GM21526 (cell line): Measurements from ENCODE around the gene RUNX1.

Experiments used
- ATAC-seq: cut with Tn5 transposase; IDR thresholded peaks from one replicate; pipeline ENCODE4 v1.9.1; 2021; ENCODE audit warnings: moderate library complexity; ENCODE audit not compliant: unreplicated experiment, low FRiP score

Gene RUNX1

GRCh38 chr21:34909492-34910292 is 139.4 kb downstream of the RUNX1 start:
- no peak for ATAC-seq

DNA sequence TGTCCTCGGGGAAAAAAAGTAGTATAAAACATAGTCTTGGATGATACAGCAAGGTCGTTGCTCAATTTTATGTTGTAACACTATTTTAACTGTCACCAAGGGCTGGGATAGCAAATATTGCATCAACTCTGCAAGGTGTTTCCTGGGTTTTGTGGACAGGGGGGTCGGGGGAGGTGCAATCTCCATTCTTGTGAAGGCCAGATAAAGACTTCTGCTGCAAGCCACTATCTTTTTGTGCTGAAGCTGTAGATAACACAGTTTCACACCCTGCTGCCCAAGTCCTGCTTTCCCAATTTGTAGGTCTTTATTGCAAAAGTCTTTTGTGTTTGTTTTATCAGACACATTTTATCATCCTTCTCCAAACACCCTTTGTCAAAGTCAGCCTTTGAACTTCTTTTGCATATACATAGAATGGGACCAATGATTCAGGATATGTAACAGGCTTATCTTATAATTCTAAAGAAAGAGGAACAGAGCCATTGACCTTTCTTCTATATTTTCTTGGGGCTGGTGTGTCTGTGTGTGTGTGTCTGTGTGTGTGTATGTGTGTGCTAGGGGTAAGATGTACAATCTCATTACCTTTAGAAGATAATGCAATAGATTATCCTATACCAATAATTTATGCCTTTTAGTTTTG is 140.6 kb downstream of the RUNX1 start:
- no peak for ATAC-seq

DNA sequence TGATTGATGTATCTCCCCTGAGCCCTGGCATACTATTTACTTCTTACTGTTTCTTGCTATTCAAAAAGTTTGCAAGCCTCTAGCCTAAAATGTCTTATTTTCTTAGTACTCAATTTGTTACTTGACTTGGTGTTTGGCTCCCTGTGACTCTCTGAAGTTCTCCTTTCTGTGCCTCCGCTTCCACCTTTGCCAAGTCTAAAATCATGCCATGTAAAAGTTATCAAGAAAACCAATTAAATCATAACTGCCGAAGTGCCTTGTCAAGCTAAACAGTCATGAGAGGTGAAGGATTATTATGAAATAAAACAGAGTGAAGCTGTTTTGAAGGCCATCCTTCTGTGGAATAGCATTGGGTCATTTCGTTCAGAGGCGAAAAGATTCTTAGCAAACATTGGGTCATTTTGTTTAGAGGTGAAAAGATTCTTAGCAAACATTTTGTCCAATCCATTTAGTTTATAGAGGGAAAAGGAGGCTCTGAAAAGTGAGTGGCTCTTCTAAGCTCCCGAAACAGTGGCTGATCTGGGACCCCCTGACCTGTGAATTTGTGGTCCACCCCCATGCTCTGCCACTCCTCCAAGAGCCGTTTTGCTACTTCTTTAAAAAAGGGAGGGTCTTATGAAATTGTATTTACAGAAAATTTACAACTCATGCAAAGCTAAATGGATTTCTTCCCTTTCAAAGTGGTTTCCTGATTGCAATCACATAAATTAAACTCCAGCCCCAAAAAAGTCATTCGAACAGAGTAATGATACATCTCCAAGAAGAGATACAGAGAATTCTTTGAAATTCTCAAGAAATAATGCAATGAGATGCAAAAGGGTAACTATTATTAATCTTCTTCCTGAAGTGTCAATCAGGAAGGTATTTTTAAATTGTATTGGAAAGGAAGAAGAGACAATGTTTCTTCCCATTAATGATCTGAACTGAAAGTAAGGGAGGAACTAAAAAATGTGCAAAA is 141.4 kb downstream of the RUNX1 start:
- ATAC-seq: no peak

DNA sequence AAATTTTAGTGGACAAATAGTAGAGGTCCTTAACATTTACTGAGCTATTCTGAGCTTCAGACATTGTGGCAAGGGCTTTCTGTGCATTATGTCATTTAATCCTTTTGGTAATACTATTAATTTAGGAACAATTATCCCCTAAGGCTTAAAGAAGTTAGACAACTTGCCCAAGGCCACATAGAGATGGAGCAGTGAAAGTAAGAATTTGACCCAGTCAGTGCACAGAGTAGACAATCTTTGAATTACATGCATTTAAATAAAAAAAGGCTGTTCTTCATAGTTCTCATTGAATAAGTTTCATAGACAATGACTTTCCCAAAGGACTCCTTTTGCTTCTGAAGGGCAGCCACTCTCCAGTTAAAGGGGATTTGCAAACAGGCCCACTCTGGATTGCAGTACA is 142.7 kb downstream of the RUNX1 start:
- no peak for ATAC-seq

GRCh38 chr21:34905218-34905537 is 143.9 kb downstream of the RUNX1 start:
- no peak for ATAC-seq

DNA sequence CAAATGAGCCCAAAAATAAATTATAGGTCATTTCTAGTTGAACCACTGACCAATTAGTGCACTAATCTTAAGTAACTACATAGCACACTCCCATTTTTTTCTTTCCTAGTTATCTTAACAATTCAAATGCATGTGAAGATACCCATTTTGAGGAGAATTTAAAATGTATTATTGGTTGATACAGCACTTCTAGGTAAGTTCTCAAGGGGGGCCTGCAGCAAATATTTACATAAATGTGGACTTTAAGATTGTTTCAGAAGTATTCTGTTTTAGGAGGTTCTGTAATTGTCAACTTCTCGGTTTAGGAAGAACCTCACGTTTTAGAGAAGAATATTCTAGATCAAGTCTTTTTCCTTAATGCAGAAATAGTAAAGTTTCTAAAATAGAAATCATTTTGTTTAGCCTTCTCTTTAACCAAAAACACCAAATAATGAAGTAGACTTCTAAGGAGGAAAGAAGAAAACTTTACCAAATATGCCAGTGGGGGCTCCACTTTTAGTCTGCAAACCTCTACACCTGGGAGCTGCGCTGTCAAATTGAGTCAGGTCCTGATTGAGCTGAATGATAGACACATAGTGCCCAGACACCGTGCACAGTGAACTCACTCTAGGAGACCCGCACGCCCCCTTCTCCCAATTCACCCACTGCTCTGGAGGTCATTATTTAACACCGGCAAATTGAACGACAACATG is 144.4 kb downstream of the RUNX1 start:
- ATAC-seq: no peak

GRCh38 chr21:34900376-34900775 is 148.7 kb downstream of the RUNX1 start:
- no peak for ATAC-seq

DNA sequence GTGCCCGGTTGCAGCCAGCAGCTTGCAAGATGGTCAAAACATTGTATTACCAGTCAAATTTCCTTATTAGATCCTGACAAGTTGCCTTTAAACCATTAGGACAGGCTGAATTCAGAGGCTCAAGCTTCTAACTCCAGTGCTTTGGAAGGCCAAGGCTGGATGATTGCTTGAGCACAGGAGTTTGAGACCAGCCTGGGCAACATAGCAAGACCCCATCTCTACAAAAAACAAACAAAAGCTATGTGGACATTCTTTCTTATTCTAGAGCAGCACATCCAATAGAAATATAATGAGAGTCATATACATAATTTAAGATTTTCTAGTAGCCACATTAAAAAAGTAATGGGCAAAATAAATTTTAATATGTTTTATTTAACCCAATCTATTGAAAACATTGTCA is 149.3 kb downstream of the RUNX1 start:
- ATAC-seq: no peak

DNA sequence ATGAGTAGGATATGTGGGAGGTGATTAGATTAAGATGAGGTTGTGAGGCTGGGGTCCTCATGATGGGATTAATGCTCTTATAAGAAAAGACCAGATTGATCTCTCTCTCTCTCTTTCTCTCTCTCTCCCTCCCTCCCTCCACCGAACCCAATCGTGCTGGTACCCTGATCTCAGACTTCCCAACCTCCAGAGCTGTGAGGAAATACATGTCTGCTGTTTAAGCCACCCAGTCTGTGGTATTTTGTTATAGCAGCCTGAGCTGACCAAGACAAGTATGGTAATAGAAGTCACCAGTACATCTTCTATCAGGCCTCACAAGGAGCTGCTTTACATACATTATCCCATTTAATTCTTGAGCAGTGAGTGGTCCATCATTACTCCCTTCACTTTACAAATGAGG is 149.8 kb downstream of the RUNX1 start:
- ATAC-seq: no peak

GRCh38 chr21:34897828-34898227 is 151.3 kb downstream of the RUNX1 start:
- no peak for ATAC-seq

DNA sequence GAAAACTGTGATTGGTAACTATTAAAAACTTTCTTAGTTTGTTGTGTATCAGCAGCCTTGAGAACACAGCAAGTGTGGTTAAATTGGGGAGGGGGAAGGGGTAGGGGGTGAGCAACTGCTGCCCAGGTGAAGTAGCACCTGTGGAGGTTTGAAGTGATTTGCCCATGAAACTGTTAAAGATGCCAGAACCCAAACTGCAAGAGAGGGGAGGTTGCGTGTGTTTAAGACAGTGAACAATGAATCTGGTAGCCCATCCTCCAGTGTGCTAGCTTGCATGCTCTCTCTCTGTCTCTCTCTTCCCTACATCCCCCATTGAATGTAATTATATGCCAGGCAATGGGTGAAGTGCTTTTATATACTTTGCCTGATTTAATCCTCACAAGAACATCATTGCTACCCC is 154.7 kb downstream of the RUNX1 start:
- no peak for ATAC-seq

DNA sequence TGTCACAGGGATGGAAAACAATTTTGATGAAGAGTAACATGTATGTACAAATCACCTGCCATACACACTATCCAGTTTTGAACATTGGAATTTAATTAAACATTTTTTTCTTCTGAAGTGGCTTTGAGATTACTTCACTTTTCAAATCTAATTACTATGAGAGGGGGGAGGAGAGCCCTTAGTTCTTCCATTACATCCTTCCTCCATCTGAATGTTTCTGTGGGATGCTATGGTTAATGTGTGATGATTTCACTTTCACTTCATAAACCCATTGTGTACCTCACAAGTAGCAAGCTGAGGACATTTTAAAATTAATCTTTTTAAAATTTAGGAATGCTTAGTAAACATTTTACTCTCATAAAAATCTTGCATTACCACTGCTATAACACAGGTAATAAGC is 156.9 kb downstream of the RUNX1 start:
- ATAC-seq: no peak

DNA sequence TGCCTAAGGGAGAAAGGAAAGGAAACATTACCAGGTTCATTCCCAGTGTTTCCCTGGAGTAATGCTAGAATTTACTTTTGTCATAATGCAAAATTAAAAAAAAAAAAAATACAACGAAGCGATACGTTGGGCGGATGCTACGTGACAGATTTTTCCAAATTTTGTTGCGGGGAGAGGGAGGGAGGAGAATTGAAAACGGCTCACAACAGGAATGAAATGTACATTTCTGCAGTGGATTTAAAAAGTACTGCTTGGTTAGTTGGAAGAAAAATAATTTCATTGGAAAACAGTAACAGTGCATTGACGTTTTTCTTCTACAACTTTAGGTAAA is 157.5 kb downstream of the RUNX1 start:
- no peak for ATAC-seq

DNA sequence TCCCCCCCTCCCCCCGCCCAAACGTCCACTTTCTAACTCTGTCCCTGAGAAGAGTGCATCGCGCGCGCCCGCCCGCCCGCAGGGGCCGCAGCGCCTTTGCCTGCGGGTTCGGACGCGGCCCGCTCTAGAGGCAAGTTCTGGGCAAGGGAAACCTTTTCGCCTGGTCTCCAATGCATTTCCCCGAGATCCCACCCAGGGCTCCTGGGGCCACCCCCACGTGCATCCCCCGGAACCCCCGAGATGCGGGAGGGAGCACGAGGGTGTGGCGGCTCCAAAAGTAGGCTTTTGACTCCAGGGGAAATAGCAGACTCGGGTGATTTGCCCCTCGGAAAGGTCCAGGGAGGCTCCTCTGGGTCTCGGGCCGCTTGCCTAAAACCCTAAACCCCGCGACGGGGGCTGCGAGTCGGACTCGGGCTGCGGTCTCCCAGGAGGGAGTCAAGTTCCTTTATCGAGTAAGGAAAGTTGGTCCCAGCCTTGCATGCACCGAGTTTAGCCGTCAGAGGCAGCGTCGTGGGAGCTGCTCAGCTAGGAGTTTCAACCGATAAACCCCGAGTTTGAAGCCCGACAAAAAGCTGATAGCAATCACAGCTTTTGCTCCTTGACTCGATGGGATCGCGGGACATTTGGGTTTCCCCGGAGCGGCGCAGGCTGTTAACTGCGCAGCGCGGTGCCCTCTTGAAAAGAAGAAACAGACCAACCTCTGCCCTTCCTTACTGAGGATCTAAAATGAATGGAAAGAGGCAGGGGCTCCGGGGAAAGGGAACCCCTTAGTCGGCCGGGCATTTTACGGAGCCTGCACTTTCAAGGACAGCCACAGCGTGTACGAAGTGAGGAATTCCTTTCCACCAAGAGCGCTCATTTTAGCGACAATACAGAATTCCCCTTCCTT is 158.1 kb downstream of the RUNX1 start:
- no peak for ATAC-seq

- ATAC-seq: no peak
Observed at GRCh38 chr21:34890470-34890723, 158.7 kb downstream of the RUNX1 start.

GRCh38 chr21:34889676-34890469 is 159.2 kb downstream of the RUNX1 start:
- ATAC-seq: peak; percentile 40

- peak; percentile 11 for ATAC-seq
Observed at GRCh38 chr21:34889320-34889675, 159.8 kb downstream of the RUNX1 start.

DNA sequence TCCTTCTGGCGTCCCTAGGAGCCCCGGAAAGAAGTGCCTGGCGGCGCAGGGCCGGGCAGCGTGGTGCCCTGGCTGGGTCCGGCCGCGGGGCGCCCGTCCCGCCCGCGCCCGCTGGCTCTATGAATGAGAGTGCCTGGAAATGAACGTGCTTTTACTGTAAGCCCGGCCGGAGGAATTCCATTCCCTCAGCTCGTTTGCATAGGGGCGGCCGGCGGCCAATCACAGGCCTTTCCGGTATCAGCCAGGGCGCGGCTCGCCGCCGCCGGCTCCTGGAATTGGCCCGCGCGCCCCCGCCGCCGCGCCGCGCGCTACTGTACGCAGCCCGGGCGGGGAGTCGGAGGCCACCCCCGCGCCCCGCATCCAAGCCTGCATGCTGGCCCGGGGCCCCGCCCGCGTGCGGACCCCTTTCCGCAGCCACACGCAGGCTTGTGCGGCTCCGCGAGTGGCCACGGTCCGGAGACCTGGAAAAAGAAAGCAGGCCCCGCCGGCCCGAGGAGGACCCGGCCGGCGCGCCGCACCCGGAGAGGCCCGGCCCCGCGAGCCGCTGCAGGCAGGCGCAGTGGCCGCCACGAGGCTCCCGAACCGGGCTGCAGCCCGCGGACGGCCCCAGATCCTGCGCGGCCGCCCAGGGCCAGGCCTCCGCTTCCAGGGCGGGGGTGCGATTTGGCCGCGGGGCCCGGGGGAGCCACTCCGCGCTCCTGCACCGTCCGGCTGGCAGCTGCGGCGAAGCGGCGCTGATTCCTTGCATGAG is 160.4 kb downstream of the RUNX1 start:
- ATAC-seq: peak; percentile 60
